MM.1S (cell line): ENCODE results near the gene ERAL1.

Source experiments
- DNase-seq: peaks from one replicate; pipeline ENCODE4 v3.0.0-alpha.2; 2015
- H2AFZ ChIP-seq: fragments of 300-600 bp; sonication (generic); 2 replicates; pipeline ENCODE4 v1.6.0; 2016; ENCODE audit warnings: antibody characterized with exemption, low read length
- H3F3A ChIP-seq: fragments of 300-600 bp; sonication (generic); 2 replicates; pipeline ENCODE4 v1.6.1; 2016; ENCODE audit warnings: mild to moderate bottlenecking, antibody characterized with exemption, low read length, moderate library complexity, mixed read lengths; ENCODE audit not compliant: insufficient read depth
- H3K27ac ChIP-seq: fragments of 300-600 bp; sonication (generic); 2 replicates; pipeline ENCODE4 v1.5.1; 2016; ENCODE audit warnings: mild to moderate bottlenecking, low read length
- H3K27me3 ChIP-seq: fragments of 300-600 bp; sonication (generic); replicated peaks from 2 replicates; pipeline ENCODE4 v1.6.0; 2016; ENCODE audit warnings: low read length; ENCODE audit not compliant: insufficient read depth
- H3K36me3 ChIP-seq: fragments of 300-600 bp; sonication (generic); replicated peaks from 2 replicates; pipeline ENCODE4 v1.6.1; 2016; ENCODE audit warnings: mild to moderate bottlenecking, low read length, mixed read lengths; ENCODE audit not compliant: insufficient read depth
- H3K4me1 ChIP-seq: fragments of 300-600 bp; sonication (generic); 2 replicates; pipeline ENCODE4 v1.6.1; 2016; ENCODE audit warnings: low read length, mixed read lengths
- H3K4me2 ChIP-seq: fragments of 300-600 bp; sonication (generic); 2 replicates; pipeline ENCODE4 v1.6.0; 2016; ENCODE audit warnings: low read depth, low read length
- H3K4me3 ChIP-seq: fragments of 300-600 bp; sonication (generic); 2 replicates; pipeline ENCODE4 v1.5.1; 2016; ENCODE audit warnings: low read length, mixed read lengths
- H3K79me2 ChIP-seq: fragments of 300-600 bp; sonication (generic); 2 replicates; pipeline ENCODE4 v1.6.1; 2016; ENCODE audit warnings: mixed run types, low read length, mixed read lengths
- H3K9ac ChIP-seq: fragments of 300-600 bp; sonication (generic); 2 replicates; pipeline ENCODE4 v1.6.1; 2016; ENCODE audit warnings: low read length, mixed read lengths
- H3K9me2 ChIP-seq: fragments of 300-600 bp; sonication (generic); replicated peaks from 2 replicates; pipeline ENCODE4 v1.6.1; 2016; ENCODE audit warnings: mild to moderate bottlenecking, low read length, mixed read lengths; ENCODE audit not compliant: insufficient read depth
- H3K9me3 ChIP-seq: fragments of 300-600 bp; sonication (generic); replicated peaks from 2 replicates; pipeline ENCODE4 v1.6.1; 2016; ENCODE audit warnings: mild to moderate bottlenecking, low read length, mixed read lengths; ENCODE audit not compliant: insufficient read depth
- H4K20me1 ChIP-seq: fragments of 300-600 bp; sonication (generic); 2 replicates; pipeline ENCODE4 v1.6.1; 2016; ENCODE audit warnings: mild to moderate bottlenecking, low read length, moderate library complexity, mixed read lengths; ENCODE audit not compliant: insufficient read depth
- EZH2 ChIP-seq: fragments of 300-600 bp; sonication (generic); optimal IDR thresholded peaks from 2 replicates; pipeline ENCODE3; 2017; ENCODE audit warnings: low read depth, mild to moderate bottlenecking, antibody characterized with exemption, low read length, mixed read lengths
- EZH2phosphoT487 ChIP-seq: fragments of 300-600 bp; sonication (generic); IDR thresholded peaks from 2 replicates; pipeline ENCODE4 v1.6.1; 2018; ENCODE audit warnings: antibody characterized with exemption, low read length
- TF ChIP-seq, protein P1 (sequence below): fragments of 300-600 bp; sonication (generic); IDR thresholded peaks from 2 replicates; pipeline ENCODE4 v1.5.1; 2016; ENCODE audit warnings: antibody characterized with exemption, low read length, mixed read lengths

Gene ERAL1

DNA sequence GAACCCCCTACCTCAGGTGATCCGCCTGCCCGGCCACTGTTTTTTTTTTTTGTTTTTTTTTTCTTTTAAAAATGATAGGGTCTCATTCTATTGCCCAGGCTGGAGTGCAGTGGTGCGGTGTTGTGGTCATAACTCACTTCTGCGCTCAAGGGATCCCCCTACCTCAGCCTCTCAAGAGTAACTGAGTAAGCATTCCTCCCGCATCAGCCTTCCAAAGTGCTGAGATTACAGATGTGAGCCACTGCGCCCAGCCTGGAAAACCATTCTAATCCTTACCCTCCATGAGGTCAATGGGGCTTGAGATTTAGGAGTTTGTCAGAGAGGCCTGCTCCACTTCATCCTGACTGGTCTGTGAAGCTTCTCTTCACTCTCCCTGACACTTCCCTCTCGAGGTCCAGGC is 12.5 kb downstream of the ERAL1 start:
- TF ChIP-seq, protein P1, sequence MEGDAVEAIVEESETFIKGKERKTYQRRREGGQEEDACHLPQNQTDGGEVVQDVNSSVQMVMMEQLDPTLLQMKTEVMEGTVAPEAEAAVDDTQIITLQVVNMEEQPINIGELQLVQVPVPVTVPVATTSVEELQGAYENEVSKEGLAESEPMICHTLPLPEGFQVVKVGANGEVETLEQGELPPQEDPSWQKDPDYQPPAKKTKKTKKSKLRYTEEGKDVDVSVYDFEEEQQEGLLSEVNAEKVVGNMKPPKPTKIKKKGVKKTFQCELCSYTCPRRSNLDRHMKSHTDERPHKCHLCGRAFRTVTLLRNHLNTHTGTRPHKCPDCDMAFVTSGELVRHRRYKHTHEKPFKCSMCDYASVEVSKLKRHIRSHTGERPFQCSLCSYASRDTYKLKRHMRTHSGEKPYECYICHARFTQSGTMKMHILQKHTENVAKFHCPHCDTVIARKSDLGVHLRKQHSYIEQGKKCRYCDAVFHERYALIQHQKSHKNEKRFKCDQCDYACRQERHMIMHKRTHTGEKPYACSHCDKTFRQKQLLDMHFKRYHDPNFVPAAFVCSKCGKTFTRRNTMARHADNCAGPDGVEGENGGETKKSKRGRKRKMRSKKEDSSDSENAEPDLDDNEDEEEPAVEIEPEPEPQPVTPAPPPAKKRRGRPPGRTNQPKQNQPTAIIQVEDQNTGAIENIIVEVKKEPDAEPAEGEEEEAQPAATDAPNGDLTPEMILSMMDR: no peak
- no peak for TF ChIP-seq EZH2
- no peak for TF ChIP-seq EZH2phosphoT487
- DNase-seq: no peak
- H3K27ac ChIP-seq: no peak overlapping the region
- H3K4me1 ChIP-seq: peaks cover 4% of the 10 kb centered on the region
- H3K36me3 ChIP-seq: no peaks in the 10 kb centered on the region
- no peaks in the 10 kb centered on the region for H4K20me1 ChIP-seq
- no peaks in the 10 kb centered on the region for H3K79me2 ChIP-seq
- no peak overlapping the region for H3K4me2 ChIP-seq
- no peaks in the 10 kb centered on the region for H3F3A ChIP-seq
- H3K4me3 ChIP-seq: no peak overlapping the region
- no peak overlapping the region for H3K9ac ChIP-seq
- H3K9me3 ChIP-seq: no peaks in the 10 kb centered on the region
- peak overlapping the region; percentile 37; the same call in 1 of the 2 replicates for H2AFZ ChIP-seq
- H3K27me3 ChIP-seq: no peaks in the 10 kb centered on the region
- no peaks in the 10 kb centered on the region for H3K9me2 ChIP-seq

- Histone ChIP-seq H3K4me1 (peaks cover 4% of the 10 kb centered on the region), H2AFZ (peak overlapping the region; percentile 91), H3K4me2 (no peak overlapping the region; the same call in 1 of the 2 replicates), H3K9me2 (no peaks in the 10 kb centered on the region), H3K9ac (no peak overlapping the region), H4K20me1 (no peaks in the 10 kb centered on the region), H3K27me3 (no peaks in the 10 kb centered on the region), H3K36me3 (no peaks in the 10 kb centered on the region), H3K27ac (peak overlapping the region; percentile 40; the same call in 1 of the 2 replicates), H3F3A (no peaks in the 10 kb centered on the region), H3K79me2 (no peaks in the 10 kb centered on the region), H3K9me3 (no peaks in the 10 kb centered on the region), H3K4me3 (no peak overlapping the region)
- TF ChIP-seq EZH2phosphoT487 (no peak), EZH2 (no peak)
- TF ChIP-seq, protein P1: no peak
- DNase-seq: peak; percentile 78
These were observed 16.3 kb downstream of the ERAL1 start for GRCh38 chr17:28871056-28871579.

- H3F3A ChIP-seq: peaks cover 4% of the 10 kb centered on the region; the same call in 1 of the 2 replicates
These were observed 19.0 kb downstream of the ERAL1 start for GRCh38 chr17:28873839-28874238.

More at GRCh38 chr17:28873839-28874238, 19.0 kb downstream of the ERAL1 start:
- no peaks in the 10 kb centered on the region for H3K27me3 ChIP-seq
- no peak overlapping the region for H3K4me2 ChIP-seq
- DNase-seq: no peak
- no peaks in the 10 kb centered on the region for H4K20me1 ChIP-seq
- H3K9me3 ChIP-seq: no peaks in the 10 kb centered on the region
- no peaks in the 10 kb centered on the region for H3K9me2 ChIP-seq
- H3K79me2 ChIP-seq: no peaks in the 10 kb centered on the region
- no peak overlapping the region for H2AFZ ChIP-seq
- H3K4me3 ChIP-seq: no peak overlapping the region
- H3K36me3 ChIP-seq: no peaks in the 10 kb centered on the region
- TF ChIP-seq, protein P1: no peak
- no peak for TF ChIP-seq EZH2
- TF ChIP-seq EZH2phosphoT487: no peak
- H3K27ac ChIP-seq: no peak overlapping the region
- H3K4me1 ChIP-seq: peaks cover 4% of the 10 kb centered on the region
- H3K9ac ChIP-seq: no peak overlapping the region
